ENCODE measurements around the gene AGK. TPM values are rescaled to one million over a fixed set of nuclear protein-coding genes. Genes with fewer than 3 reads are reported as not detected.
A peak's percentile ranks its signal among the peaks of the same experiment; 100 is the strongest.

Gene AGK
- total and polyA plus RNA-seq, 2 experiments from 2014 or later, result 21.9 to 37.9 TPM

- TF ChIP-seq ZNF462 (CRISPR knock-in tag; IDR thresholded peaks at IDR 0.05) (no peak), CTCF (conservative IDR thresholded peaks at IDR 0.05; ENCODE audit: low read depth in 2 of 2) (no peak), STAT1 (IDR thresholded peaks at IDR 0.05; ENCODE audit: unreplicated experiment) (no peak), EZH2 (IDR thresholded peaks at IDR 0.05; ENCODE audit: low read depth, unreplicated experiment) (no peak)
These were observed 100.2 kb downstream of the AGK start (continued) for GRCh38 chr7:141651417-141651816.

- peaks cover 3% of the 10 kb centered on the region for H3K27me3 Mint-ChIP-seq (ENCODE audit: insufficient read depth, low read depth, poor library complexity)
- Histone ChIP-seq H3K36me3 (ENCODE audit: insufficient read depth) (0 out of 2 replicates have a peak, but pooled peaks cover 5% of the 10 kb centered on the region), H3F3A (replicated peaks; ENCODE audit: low read depth) (no peaks in the 10 kb centered on the region), H3K79me2 (replicated peaks; ENCODE audit: insufficient read depth) (no peaks in the 10 kb centered on the region), H4K20me1 (replicated peaks; ENCODE audit: insufficient read depth) (no peaks in the 10 kb centered on the region), H2AFZ (no peak overlapping the region), H3K4me3 (no peak overlapping the region), H3K9me2 (ENCODE audit: insufficient read depth) (no peaks in the 10 kb centered on the region), H3K27ac (ENCODE audit: low read depth) (no peak overlapping the region), H3K27me3 (ENCODE audit: insufficient read depth) (no peaks in the 10 kb centered on the region), H3K4me2 (no peak overlapping the region), H3K4me1 (ENCODE audit: insufficient read depth) (peaks cover 7% of the 10 kb centered on the region)
- no peaks in the 10 kb centered on the region for H3K9me3 Mint-ChIP-seq
- H3K36me3 Mint-ChIP-seq (ENCODE audit: low read depth), result peaks cover 18% of the 10 kb centered on the region
- H3K4me1 Mint-ChIP-seq, result peaks cover 34% of the 10 kb centered on the region
- DNase-seq (ENCODE audit: low spot score) (peak; percentile 27), ATAC-seq (peak; percentile 57)
- no peak overlapping the region for H3K27ac Mint-ChIP-seq
- no peak overlapping the region for H3K4me3 Mint-ChIP-seq
- TF ChIP-seq JUNB (IDR thresholded peaks at IDR 0.05; ENCODE audit: unreplicated experiment) (no peak), CTCF (conservative IDR thresholded peaks at IDR 0.05; ENCODE audit: low read depth in 2 of 2) (peak in 1 of 2 experiments; percentile 37; a peak in 2 of 4 replicates), ZNF114 (CRISPR knock-in tag; IDR thresholded peaks at IDR 0.05) (no peak)
These were observed 101.5 kb downstream of the AGK start for GRCh38 chr7:141652691-141653090.
